Activated CD8-positive, alpha-beta T cell treated with anti-CD3 and anti-CD28 coated beads for 36 hours (primary cell): ENCODE measurements around the gene IRF2. TPM values are rescaled to one million over a fixed set of nuclear protein-coding genes. Genes with fewer than 3 reads are reported as not detected.
A peak's percentile ranks its signal among the peaks of the same experiment; 100 is the strongest.

Experiments used
- ATAC-seq: fragments of 200-7000 bp; cut with Tn5 transposase; one replicate; pipeline ENCODE4 v1.10.0; 2021; ENCODE audit warnings: mild to moderate bottlenecking, moderate library complexity
- CTCF ChIA-PET: fragments of 350-600 bp; sonication (Branson Sonifier 250); formaldehyde crosslinking; loops from one replicate; lab custom pipeline; 2021; ENCODE audit warnings: antibody characterized with exemption; lab: Charles Lee
- POLR2A ChIA-PET: fragments of 350-600 bp; sonication (Branson Sonifier 250); formaldehyde crosslinking; loops from one replicate; lab custom pipeline; 2021; ENCODE audit warnings: antibody characterized with exemption; lab: Charles Lee
- DNase-seq: peaks from one replicate; pipeline ENCODE4 v3.0.0-alpha.2; 2020
- H3K27ac Mint-ChIP-seq: one replicate; pipeline ENCODE4 v1.8.0; 2021; ENCODE audit warnings: mild to moderate bottlenecking, mixed read lengths
- H3K27me3 Mint-ChIP-seq: one replicate; pipeline ENCODE4 v1.8.0; 2021; ENCODE audit warnings: mixed read lengths
- H3K36me3 Mint-ChIP-seq: one replicate; pipeline ENCODE4 v1.8.0; 2021; ENCODE audit warnings: low read depth, mixed read lengths
- H3K4me1 Mint-ChIP-seq: one replicate; pipeline ENCODE4 v1.8.0; 2021; ENCODE audit warnings: low read depth, mixed read lengths
- H3K4me3 Mint-ChIP-seq: one replicate; pipeline ENCODE4 v1.8.0; 2021; ENCODE audit warnings: mild to moderate bottlenecking, moderate library complexity, mixed read lengths
- H3K9me3 Mint-ChIP-seq: one replicate; pipeline ENCODE4 v1.8.0; 2021; ENCODE audit warnings: mixed read lengths
- CTCF ChIP-seq: fragments of 200-600 bp; IDR thresholded peaks from one replicate; pipeline ENCODE4 v1.8.0; 2022; ENCODE audit warnings: antibody characterized with exemption, mild to moderate bottlenecking
- intact Hi-C: fragments of 100-400 bp; cut with micrococcal nuclease; formaldehyde crosslinking; loops from one replicate; pipeline ENCODE4 v1.10.0; 2022
- total RNA-seq, 2 experiments: library from RNA; stranded (reverse); gene quantifications; one replicate each; pipeline ENCODE4 v1.2.3, GENCODE V29; 2021

IRF2 gene
- total RNA-seq, 2 experiments from 2014 or later: 48.1 to 56.4 TPM

- Mint-ChIP-seq H3K27me3 (no peaks in the 10 kb centered on the region), H3K36me3 (peaks cover 17% of the 10 kb centered on the region), H3K9me3 (no peaks in the 10 kb centered on the region), H3K4me1 (peaks cover 85% of the 10 kb centered on the region), H3K27ac (peak overlapping the region; percentile 71), H3K4me3 (no peak overlapping the region)
- ATAC-seq (no peak), DNase-seq (no peak)
- POLR2A ChIA-PET: interaction anchor here (0.6 kb wide), 1 partner anchor 161 kb away, joined by 3 read pairs; no protein-coding TSS in a partner anchor
- no peak for TF ChIP-seq CTCF
- CTCF ChIA-PET: interaction anchor here (0.8 kb wide), 1 partner anchor 23 kb away, joined by 3 read pairs; no protein-coding TSS in a partner anchor
- intact Hi-C loops: no loop called here
Observed at GRCh38 chr4:184442314-184442635, 32.1 kb downstream of the IRF2 start.

GRCh38 chr4:184441461-184442313 lies 32.7 kb downstream of the IRF2 start:
- ATAC-seq (no peak), DNase-seq (no peak)
- intact Hi-C loops: no loop called here
- Mint-ChIP-seq H3K27ac (no peak overlapping the region), H3K4me3 (no peak overlapping the region), H3K27me3 (no peaks in the 10 kb centered on the region), H3K9me3 (no peaks in the 10 kb centered on the region), H3K4me1 (peaks cover 82% of the 10 kb centered on the region), H3K36me3 (peaks cover 15% of the 10 kb centered on the region)
- ChIA-PET CTCF (interaction anchor here (0.8 to 1.3 kb wide), 4 partner anchors 8 to 178 kb away, joined by 3 read pairs; no protein-coding TSS in a partner anchor), POLR2A (interaction anchor here (0.6 to 1.0 kb wide), 5 partner anchors 9 to 160 kb away, joined by 3 to 4 read pairs (median 3); no protein-coding TSS in a partner anchor)
- TF ChIP-seq CTCF: no peak

GRCh38 chr4:184440595-184441358 lies 33.6 kb downstream of the IRF2 start:
- Mint-ChIP-seq H3K27me3 (no peaks in the 10 kb centered on the region), H3K9me3 (no peaks in the 10 kb centered on the region), H3K4me1 (peaks cover 78% of the 10 kb centered on the region), H3K4me3 (no peak overlapping the region), H3K27ac (no peak overlapping the region), H3K36me3 (peaks cover 10% of the 10 kb centered on the region)
- no peak for DNase-seq
- CTCF ChIA-PET: interaction anchor here (0.7 to 1.3 kb wide), 5 partner anchors 8 to 177 kb away, joined by 3 to 4 read pairs (median 3); no protein-coding TSS in a partner anchor
- ATAC-seq: no peak
- POLR2A ChIA-PET: interaction anchor here (1.0 kb wide), 2 partner anchors 8 to 35 kb away, joined by 3 to 4 read pairs; no protein-coding TSS in a partner anchor
- intact Hi-C loops: no loop called here
- no peak for TF ChIP-seq CTCF

GRCh38 chr4:184439856-184440594 lies 34.3 kb downstream of the IRF2 start:
- Mint-ChIP-seq H3K4me3 (no peak overlapping the region), H3K9me3 (no peaks in the 10 kb centered on the region), H3K36me3 (peaks cover 7% of the 10 kb centered on the region), H3K27me3 (no peaks in the 10 kb centered on the region), H3K27ac (peak overlapping the region; percentile 18), H3K4me1 (peaks cover 80% of the 10 kb centered on the region)
- ChIA-PET CTCF (interaction anchor here (0.7 to 1.3 kb wide), 3 partner anchors 22 to 176 kb away, joined by 3 to 4 read pairs (median 3); no protein-coding TSS in a partner anchor), POLR2A (no interaction called here)
- no peak for TF ChIP-seq CTCF
- intact Hi-C loops: no loop called here
- DNase-seq: no peak
- ATAC-seq: no peak
